GM23248 (cell line): Measurements from ENCODE around the gene NEUROG1.

ENCODE experiments used
- EZH2 ChIP-seq: fragments of 200-600 bp; sonication (generic); IDR thresholded peaks from 2 replicates; pipeline ENCODE4 v1.6.1; 2018; ENCODE audit warnings: antibody characterized with exemption, mild to moderate bottlenecking; ENCODE audit not compliant: insufficient read depth, poor library complexity, severe bottlenecking
- EZH2phosphoT487 ChIP-seq: fragments of 200-600 bp; sonication (generic); IDR thresholded peaks from 2 replicates; pipeline ENCODE4 v1.6.1; 2018; ENCODE audit warnings: antibody characterized with exemption, moderate library complexity, mild to moderate bottlenecking, low read depth; ENCODE audit not compliant: insufficient read depth

GRCh38 chr5:135504376-135504775 is 31.4 kb downstream of the NEUROG1 start:
- no peak for TF ChIP-seq EZH2
- no peak for TF ChIP-seq EZH2phosphoT487
